Activated naive CD8-positive, alpha-beta T cell treated with anti-CD3 and anti-CD28 coated beads for 36 hours (primary cell): ENCODE results near the gene CEBPZ. TPM values are rescaled to one million over a fixed set of nuclear protein-coding genes. Genes with fewer than 3 reads are reported as not detected.
"Not testable (repeated sequence)": the region's sequence is repeated elsewhere in the genome, so short reads cannot be mapped to it uniquely, and the experiment has no call there.

Experiments used
- DNase-seq: peaks from one replicate; pipeline ENCODE4 v3.0.0; 2021
- H3K27ac Mint-ChIP-seq: one replicate; pipeline ENCODE4 v1.8.0; 2022; ENCODE audit warnings: mild to moderate bottlenecking, moderate library complexity, mixed read lengths
- H3K27me3 Mint-ChIP-seq: one replicate; pipeline ENCODE4 v1.8.0; 2022; ENCODE audit warnings: mild to moderate bottlenecking, mixed read lengths
- H3K36me3 Mint-ChIP-seq: one replicate; pipeline ENCODE4 v1.8.0; 2021; ENCODE audit warnings: mild to moderate bottlenecking, mixed read lengths
- H3K4me1 Mint-ChIP-seq: one replicate; pipeline ENCODE4 v1.8.0; 2021; ENCODE audit warnings: mixed read lengths
- H3K4me3 Mint-ChIP-seq: one replicate; pipeline ENCODE4 v1.8.0; 2022; ENCODE audit warnings: mild to moderate bottlenecking, moderate library complexity, mixed read lengths
- H3K9me3 Mint-ChIP-seq: one replicate; pipeline ENCODE4 v1.8.0; 2022; ENCODE audit warnings: mixed read lengths
- total RNA-seq, 2 experiments: library from RNA; stranded (reverse); gene quantifications; one replicate each; pipeline ENCODE4 v1.2.3, GENCODE V29; 2021

CEBPZ gene
- total RNA-seq, 2 experiments from 2014 or later = 102 to 119 TPM

- H3K27ac Mint-ChIP-seq = no peak overlapping the region
- DNase-seq = no peak
- peaks cover 51% of the 10 kb centered on the region for H3K36me3 Mint-ChIP-seq
- H3K27me3 Mint-ChIP-seq = peaks cover 3% of the 10 kb centered on the region
- H3K9me3 Mint-ChIP-seq = peaks cover 2% of the 10 kb centered on the region
- no peak overlapping the region for H3K4me3 Mint-ChIP-seq
- peaks cover 40% of the 10 kb centered on the region for H3K4me1 Mint-ChIP-seq
Observed at GRCh38 chr2:37198681-37199065, 32.7 kb downstream of the CEBPZ start.

GRCh38 chr2:37196320-37197195 lies 34.8 kb downstream of the CEBPZ start, which contains the start of gene CEBPZOS:
Gene CEBPZOS (plus strand): TSS chr2:37196496. CDS start chr2:37199705, 3,209 bp downstream.
- Mint-ChIP-seq H3K27ac (peak within 1 kb of the TSS; percentile 98), H3K9me3 (no peaks in the 10 kb centered on the region), H3K4me3 (peak within 1 kb of the TSS; percentile 96), H3K4me1 (peaks cover 32% of the 10 kb centered on the region), H3K27me3 (peaks cover 3% of the 10 kb centered on the region), H3K36me3 (peaks cover 39% of the 10 kb centered on the region)
- DNase-seq = peak; percentile 87

GRCh38 chr2:37195862-37196319 lies 35.5 kb downstream of the CEBPZ start:
- peak overlapping the region; percentile 98 for H3K27ac Mint-ChIP-seq
- H3K36me3 Mint-ChIP-seq = peaks cover 33% of the 10 kb centered on the region
- H3K4me1 Mint-ChIP-seq = peaks cover 25% of the 10 kb centered on the region
- DNase-seq, H3K9me3 Mint-ChIP-seq, H3K27me3 Mint-ChIP-seq: not testable (repeated sequence)
- peak overlapping the region; percentile 96 for H3K4me3 Mint-ChIP-seq

GRCh38 chr2:37192551-37192950 lies 38.8 kb downstream of the CEBPZ start:
- DNase-seq = no peak
- H3K4me1 Mint-ChIP-seq = peaks cover 8% of the 10 kb centered on the region
- H3K4me3 Mint-ChIP-seq = no peak overlapping the region
- H3K9me3 Mint-ChIP-seq = no peaks in the 10 kb centered on the region
- H3K36me3 Mint-ChIP-seq = peaks cover 12% of the 10 kb centered on the region
- H3K27me3 Mint-ChIP-seq = peaks cover 3% of the 10 kb centered on the region
- no peak overlapping the region for H3K27ac Mint-ChIP-seq

GRCh38 chr2:37191747-37192146 lies 39.6 kb downstream of the CEBPZ start:
- peaks cover 3% of the 10 kb centered on the region for H3K27me3 Mint-ChIP-seq

GRCh38 chr2:37191253-37191652 lies 40.1 kb downstream of the CEBPZ start:
- no peak overlapping the region for H3K27ac Mint-ChIP-seq
- peaks cover 2% of the 10 kb centered on the region for H3K4me1 Mint-ChIP-seq
- H3K4me3 Mint-ChIP-seq = no peak overlapping the region
- DNase-seq = no peak
- H3K9me3 Mint-ChIP-seq = no peaks in the 10 kb centered on the region
- H3K27me3 Mint-ChIP-seq = peaks cover 1% of the 10 kb centered on the region
- peaks cover 2% of the 10 kb centered on the region for H3K36me3 Mint-ChIP-seq

More at GRCh38 chr2:37191747-37192146, 39.6 kb downstream of the CEBPZ start:
- Mint-ChIP-seq H3K27ac (no peak overlapping the region), H3K36me3 (peaks cover 5% of the 10 kb centered on the region), H3K4me1 (peaks cover 4% of the 10 kb centered on the region), H3K4me3 (no peak overlapping the region), H3K9me3 (no peaks in the 10 kb centered on the region)
- DNase-seq = no peak

- Mint-ChIP-seq H3K4me3 (no peak overlapping the region), H3K27ac (no peak overlapping the region), H3K9me3 (no peaks in the 10 kb centered on the region), H3K4me1 (no peaks in the 10 kb centered on the region), H3K27me3 (peaks cover under 1% of the 10 kb centered on the region), H3K36me3 (no peaks in the 10 kb centered on the region)
- no peak for DNase-seq
Observed at GRCh38 chr2:37190290-37190689, 41.1 kb downstream of the CEBPZ start.

GRCh38 chr2:37189452-37190153 lies 41.8 kb downstream of the CEBPZ start:
- Mint-ChIP-seq H3K27me3 (peaks cover 5% of the 10 kb centered on the region), H3K36me3 (no peaks in the 10 kb centered on the region), H3K9me3 (no peaks in the 10 kb centered on the region), H3K27ac (no peak overlapping the region), H3K4me3 (no peak overlapping the region), H3K4me1 (no peaks in the 10 kb centered on the region)
- no peak for DNase-seq

- no peak for DNase-seq
- Mint-ChIP-seq H3K4me3 (no peak within 1 kb of the TSS), H3K27me3 (peaks cover 5% of the 10 kb centered on the region), H3K9me3 (no peaks in the 10 kb centered on the region), H3K4me1 (no peaks in the 10 kb centered on the region), H3K27ac (no peak within 1 kb of the TSS), H3K36me3 (no peaks in the 10 kb centered on the region)
Observed at GRCh38 chr2:37188570-37188969, 42.8 kb downstream of the CEBPZ start, which contains the start of gene SULT6B1. Gene SULT6B1 (minus strand): TSS chr2:37188670. CDS start chr2:37188640, 30 bp downstream.

- Mint-ChIP-seq H3K9me3 (no peaks in the 10 kb centered on the region), H3K27me3 (peaks cover 5% of the 10 kb centered on the region), H3K27ac (no peak overlapping the region), H3K36me3 (no peaks in the 10 kb centered on the region), H3K4me3 (no peak overlapping the region), H3K4me1 (peaks cover 4% of the 10 kb centered on the region)
- no peak for DNase-seq
Observed at GRCh38 chr2:37181726-37182684, 49.4 kb downstream of the CEBPZ start.

- Mint-ChIP-seq H3K27me3 (peaks cover 5% of the 10 kb centered on the region), H3K36me3 (no peaks in the 10 kb centered on the region), H3K4me3 (no peak overlapping the region), H3K4me1 (peaks cover 4% of the 10 kb centered on the region), H3K27ac (no peak overlapping the region), H3K9me3 (no peaks in the 10 kb centered on the region)
- DNase-seq = no peak
Observed at GRCh38 chr2:37180640-37181039, 50.8 kb downstream of the CEBPZ start.

- no peak for DNase-seq
- Mint-ChIP-seq H3K9me3 (no peaks in the 10 kb centered on the region), H3K4me3 (no peak overlapping the region), H3K27me3 (peaks cover 3% of the 10 kb centered on the region), H3K36me3 (no peaks in the 10 kb centered on the region), H3K27ac (no peak overlapping the region), H3K4me1 (peaks cover 4% of the 10 kb centered on the region)
Observed at GRCh38 chr2:37180006-37180639, 51.3 kb downstream of the CEBPZ start.

GRCh38 chr2:37173741-37174140 lies 57.7 kb downstream of the CEBPZ start:
- H3K36me3 Mint-ChIP-seq = no peaks in the 10 kb centered on the region
- H3K27ac Mint-ChIP-seq = no peak overlapping the region
- no peak overlapping the region for H3K4me3 Mint-ChIP-seq
- H3K9me3 Mint-ChIP-seq = no peaks in the 10 kb centered on the region
- H3K4me1 Mint-ChIP-seq = no peaks in the 10 kb centered on the region
- no peak for DNase-seq
- H3K27me3 Mint-ChIP-seq = no peaks in the 10 kb centered on the region

GRCh38 chr2:37171624-37171950 lies 59.8 kb downstream of the CEBPZ start:
- H3K27me3 Mint-ChIP-seq = no peaks in the 10 kb centered on the region
- peaks cover under 1% of the 10 kb centered on the region for H3K9me3 Mint-ChIP-seq
- H3K27ac Mint-ChIP-seq = no peak overlapping the region
- DNase-seq = no peak
- H3K36me3 Mint-ChIP-seq = no peaks in the 10 kb centered on the region
- H3K4me3 Mint-ChIP-seq = no peak overlapping the region
- no peaks in the 10 kb centered on the region for H3K4me1 Mint-ChIP-seq
